AML-193 (cell line): Measurements from ENCODE around the gene RNU7-1.
A peak's percentile ranks its signal among the peaks of the same experiment; 100 is the strongest.
"Not testable (repeated sequence)": the region's sequence is repeated elsewhere in the genome, so short reads cannot be mapped to it uniquely, and the experiment has no call there.

Experiments used
- DNase-seq, 2 experiments: peaks; one replicate each; lab custom pipeline; 2025; lab: John Stamatoyannopoulos, UW

The RNU7-1 gene

DNA sequence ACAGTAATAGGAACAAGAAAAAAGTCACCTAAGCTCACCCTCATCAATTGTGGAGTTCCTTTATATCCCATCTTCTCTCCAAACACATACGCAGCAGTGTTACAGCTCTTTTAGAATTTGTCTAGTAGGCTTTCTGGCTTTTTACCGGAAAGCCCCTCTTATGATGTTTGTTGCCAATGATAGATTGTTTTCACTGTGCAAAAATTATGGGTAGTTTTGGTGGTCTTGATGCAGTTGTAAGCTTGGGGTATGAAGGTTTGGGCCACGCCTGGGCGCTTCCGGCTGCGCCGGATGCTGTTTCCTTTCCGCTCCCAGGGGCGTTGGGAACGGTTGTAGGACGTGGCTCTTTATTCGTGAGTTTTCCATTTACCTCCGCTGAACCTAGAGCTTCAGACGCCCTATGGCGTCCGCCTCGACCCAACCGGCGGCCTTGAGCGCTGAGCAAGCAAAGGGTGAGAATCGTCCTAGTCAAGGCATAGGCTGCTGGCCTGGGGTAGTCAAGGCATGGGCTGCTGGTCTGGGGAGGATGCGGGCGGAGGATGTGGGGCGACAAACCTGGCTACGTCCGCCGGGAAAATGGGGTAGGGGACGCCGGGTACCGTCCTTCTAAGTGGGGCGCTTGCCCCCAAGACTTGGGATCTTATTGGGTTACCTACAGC lies at the start of gene RNU7-1, which contains the start of gene C12orf57:
RNU7-1 (plus strand) TSS at position 95 of the 659 bp plus-strand sequence.
C12orf57 (plus strand) TSS at position 301 of the 659 bp plus-strand sequence; CDS start at position 401, 100 bp downstream.
- DNase-seq, result peak; percentile 80 to 89

DNA sequence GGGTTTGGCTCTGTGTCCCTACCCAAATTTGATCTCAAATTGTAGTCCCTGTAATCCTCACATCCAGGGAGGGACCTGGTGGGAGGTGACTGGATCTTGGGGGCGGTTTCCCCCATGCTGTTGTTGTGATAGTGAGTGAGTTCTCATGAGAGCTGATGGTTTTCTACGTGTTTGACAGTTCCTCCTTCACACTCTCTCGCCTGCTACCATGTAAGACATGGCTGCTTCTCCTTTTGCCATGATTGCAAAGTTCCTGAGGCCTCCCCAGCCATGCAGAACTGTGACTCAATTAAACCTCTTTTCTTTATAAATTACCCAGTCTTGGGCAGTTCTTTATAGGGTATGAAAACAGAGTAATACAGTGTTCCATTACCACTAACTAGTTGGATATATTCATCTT lies 49.3 kb upstream of the RNU7-1 start:
- DNase-seq, result no peak

DNA sequence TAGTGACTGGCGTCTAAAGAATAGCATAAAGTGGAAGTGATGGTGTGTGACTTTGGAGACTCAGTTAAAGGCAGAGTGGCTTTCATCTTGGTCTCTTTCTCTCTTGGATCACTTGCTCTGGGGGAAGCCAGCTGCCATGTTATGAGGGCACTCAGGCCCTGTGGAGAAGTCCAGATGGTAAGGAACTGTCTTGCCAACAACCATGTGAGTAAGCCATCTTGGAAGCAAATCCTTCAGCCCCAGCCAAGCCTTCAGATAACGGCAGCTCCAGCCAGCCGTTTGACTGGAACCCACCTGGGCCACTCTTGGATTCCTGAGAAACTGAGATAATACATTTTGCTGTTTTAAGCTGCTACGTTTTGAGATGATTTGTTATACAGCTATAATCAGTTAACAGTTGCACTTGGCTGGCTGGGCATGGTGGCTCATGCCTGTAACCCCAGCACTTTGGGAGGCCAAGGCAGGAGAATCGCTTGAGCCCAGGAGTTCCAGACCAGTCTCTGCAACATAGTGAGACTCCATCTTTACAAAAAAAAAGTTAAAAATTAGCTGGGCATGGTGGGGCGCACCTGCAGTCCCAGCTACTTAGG lies 46.7 kb upstream of the RNU7-1 start:
- no peak for DNase-seq

DNA sequence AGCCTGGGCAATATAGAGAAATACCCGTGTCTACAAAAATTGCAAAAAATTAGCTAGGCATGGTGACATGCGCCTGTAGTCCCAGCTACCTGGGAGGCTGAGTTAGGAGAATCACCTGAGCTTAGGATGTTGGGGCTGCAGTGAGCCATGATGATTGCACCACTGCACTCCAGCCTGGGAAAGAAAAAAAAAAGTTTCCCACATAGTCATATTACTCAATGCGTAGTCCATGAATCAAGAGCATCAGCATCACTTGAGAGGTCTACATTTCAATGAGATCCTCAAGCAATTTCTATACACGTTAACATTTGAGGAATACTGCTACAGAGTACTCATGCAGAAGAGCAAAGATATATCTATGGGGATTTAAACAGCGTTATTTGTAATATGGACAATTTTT lies 44.2 kb upstream of the RNU7-1 start:
- no peak for DNase-seq

DNA sequence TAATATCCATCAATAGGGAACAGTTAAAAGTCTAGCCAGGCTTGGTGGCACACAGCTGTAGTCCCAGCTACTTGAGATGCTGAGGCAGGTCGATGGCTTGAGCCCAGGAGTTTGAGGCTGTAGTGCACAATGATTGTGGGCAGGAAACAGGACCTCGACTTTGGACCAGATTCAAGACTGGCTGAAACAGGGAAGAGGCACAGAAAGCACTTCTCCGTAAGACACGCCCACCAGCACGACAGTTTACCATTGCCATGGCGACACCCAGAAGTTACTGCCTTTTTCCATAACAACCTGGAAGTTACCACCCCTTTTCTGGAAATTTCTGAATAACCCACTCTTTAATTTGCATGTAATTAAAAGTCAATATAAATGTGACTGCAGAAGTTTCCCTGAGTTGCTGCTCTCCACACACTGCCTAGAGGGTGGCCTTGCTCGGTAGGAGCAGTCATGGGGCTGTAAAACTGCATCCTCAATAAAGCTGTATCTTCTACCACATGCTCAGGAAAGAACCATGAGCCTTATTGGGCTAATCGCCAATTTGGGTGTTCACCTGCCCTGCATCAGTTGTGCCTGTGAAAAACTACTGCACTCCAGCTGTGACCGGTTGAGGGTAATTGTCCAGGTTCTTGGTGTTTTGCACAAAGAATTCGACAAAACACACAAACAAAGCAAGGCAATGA lies 43.6 kb upstream of the RNU7-1 start:
- peak; percentile 72 to 75 for DNase-seq

DNA sequence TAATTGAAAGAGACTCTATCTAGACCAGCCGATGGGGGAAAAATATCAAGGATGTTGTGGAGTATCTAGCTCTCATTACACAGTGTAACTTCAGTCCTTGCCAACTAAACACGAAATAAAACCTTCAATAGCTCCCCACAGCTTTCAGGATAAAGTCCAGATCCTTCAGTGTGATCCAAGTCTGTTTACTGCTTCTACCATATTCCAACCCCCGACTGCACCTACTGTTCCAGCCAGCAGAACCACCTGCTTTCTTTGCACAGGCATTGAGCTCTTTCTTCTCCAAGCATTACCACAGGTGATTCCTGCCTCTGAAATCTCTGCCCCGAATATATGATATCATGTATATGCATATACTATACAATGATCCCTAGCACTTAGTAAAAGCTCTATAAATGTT lies 41.2 kb upstream of the RNU7-1 start:
- no peak for DNase-seq

DNA sequence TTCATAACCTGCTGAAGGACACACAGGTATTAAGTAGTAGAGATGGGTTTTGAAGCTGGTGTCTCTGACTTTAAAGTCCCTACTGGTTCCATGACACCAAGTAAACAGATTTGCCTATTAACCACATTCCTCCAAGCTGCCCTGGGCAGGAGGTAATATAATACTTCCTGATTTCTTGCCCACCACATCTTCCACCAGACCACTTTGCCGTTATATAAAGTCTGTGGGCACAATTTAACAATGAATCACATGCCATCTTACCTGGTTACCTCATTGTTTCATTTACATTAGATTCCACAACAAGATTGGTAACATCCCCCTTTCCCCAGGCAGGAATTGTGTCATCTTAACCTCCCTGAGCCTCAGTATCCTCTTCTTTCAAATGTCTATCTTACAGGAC lies 39.9 kb upstream of the RNU7-1 start:
- no peak for DNase-seq

DNA sequence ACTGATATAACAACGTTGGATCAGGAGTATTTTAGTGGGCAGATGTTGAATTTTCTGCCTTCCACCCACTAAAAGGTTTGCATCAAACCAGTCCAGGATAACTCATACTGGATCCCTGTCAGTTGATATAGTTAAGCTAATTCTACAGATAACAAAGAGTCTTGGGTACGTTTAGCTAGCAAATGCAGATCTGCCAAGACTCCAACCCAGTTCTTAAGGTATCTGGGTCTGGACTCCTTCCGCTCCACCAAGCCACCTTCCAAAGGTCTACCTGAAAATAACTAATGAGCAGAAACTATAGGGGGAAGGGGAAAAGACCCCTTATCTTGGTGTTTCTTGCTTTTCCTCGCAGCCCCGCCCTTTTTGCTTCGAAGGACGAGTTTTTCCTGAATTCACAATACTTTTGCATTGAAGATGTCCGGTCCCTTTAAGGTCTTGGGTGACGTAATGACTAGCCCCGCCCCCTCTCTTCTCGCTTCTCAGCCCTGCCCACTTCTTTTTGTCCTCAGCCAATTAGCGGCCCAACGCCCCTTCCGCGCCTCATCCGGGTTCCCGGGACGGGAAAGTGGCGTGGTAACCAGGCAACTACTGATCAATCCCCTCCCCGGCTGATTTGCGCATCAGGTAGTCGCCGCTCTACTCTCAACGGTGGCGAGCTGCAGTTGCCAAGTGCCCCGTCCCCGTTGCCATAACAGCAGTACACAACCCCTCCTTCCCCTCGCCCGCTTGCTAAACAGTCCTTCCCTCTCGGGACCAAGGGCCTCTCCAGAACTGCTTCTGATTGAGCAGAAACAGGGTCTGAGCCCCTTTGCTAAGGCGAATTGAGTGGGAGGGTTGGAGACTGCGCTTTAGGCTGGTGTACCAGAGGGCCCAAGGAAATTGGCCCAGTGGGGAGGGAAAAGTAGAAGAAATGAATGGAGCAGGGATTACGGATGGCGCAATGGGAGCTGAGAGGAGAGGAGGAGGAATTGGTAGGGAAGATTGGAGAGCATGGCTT lies 39.0 kb upstream of the RNU7-1 start, which contains the start of gene LRRC23:
LRRC23 (plus strand) TSS at position 543 of the 997 bp plus-strand sequence. CDS start 812 bp downstream, outside the sequence.
- DNase-seq, result peak; percentile 93

DNA sequence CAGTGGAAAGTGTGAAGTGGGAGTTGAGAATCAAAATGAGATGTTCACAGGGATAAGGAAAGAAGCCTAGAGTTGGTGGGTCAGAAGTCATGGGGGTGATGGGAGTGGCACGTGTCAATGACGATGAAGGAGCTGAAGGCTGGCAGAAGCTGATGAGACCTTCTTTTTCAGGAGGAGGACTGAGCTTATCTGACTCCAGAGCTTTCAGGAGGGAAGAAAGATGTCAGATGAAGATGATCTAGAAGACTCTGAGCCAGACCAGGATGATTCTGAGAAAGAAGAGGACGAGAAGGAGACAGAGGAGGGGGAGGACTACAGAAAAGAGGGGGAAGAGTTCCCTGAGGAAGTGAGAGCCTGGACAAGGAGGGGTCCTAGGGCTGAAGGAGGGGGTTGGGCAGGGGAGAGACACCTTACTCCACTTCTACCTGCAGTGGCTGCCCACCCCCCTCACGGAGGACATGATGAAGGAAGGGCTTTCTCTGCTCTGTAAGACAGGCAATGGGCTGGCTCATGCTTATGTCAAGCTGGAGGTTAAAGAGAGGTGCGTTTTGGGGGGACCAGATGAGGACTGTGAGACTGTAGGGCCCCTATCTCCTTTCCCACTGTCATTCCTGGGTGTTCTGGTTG lies 38.1 kb upstream of the RNU7-1 start:
- DNase-seq, result no peak

DNA sequence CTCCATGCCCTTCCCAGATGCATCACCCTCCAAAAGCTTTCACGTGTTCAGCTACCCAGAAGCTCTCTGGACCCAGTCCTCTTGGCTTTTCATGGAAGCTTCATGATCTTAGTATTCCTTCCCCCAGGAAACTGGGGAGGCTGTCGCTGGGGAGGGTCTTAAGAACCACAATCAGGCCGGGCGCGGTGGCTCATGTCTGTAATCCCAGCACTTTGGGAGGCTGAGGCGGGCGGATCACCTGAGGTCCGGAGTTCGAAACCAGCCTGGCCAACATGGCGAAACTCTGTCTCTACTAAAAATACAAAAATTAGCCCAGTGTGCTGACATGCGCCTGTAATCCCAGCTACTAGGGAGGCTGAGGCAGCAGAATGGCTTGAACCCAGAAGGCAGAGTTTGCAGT lies 35.5 kb upstream of the RNU7-1 start:
- DNase-seq, result not testable (repeated sequence)

DNA sequence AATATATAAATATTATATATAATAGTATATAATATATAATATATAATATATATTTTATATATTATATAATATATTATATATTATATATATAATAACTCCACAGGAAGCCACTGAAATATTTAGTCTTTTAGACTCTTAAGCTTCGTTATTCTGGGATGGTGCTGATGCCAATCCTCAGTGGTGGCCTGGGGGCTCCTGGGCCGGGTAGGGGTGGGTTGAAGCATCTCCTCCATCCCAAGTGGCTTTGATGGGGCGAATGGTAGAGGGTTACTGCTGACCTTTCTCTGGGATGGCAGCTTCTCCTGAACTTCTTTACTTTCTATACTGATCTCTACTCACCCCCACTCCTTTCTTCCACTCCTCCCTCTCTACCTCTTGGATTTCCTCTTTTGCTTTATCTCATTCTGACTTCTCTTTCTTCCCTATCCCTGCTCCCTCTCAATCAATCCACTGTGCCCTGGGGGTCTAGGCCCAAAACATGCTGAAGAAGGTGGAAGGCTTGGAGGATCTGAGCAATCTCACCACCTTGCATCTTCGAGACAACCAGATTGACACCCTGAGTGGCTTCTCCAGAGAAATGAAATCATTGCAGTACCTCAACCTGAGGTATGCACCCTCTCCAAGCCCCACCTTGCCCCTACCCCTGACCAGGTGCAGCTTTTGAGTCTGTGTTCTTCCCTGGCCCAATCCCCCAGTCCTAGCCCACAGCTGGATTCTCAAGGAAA lies 34.0 kb upstream of the RNU7-1 start:
- DNase-seq, result no peak

DNA sequence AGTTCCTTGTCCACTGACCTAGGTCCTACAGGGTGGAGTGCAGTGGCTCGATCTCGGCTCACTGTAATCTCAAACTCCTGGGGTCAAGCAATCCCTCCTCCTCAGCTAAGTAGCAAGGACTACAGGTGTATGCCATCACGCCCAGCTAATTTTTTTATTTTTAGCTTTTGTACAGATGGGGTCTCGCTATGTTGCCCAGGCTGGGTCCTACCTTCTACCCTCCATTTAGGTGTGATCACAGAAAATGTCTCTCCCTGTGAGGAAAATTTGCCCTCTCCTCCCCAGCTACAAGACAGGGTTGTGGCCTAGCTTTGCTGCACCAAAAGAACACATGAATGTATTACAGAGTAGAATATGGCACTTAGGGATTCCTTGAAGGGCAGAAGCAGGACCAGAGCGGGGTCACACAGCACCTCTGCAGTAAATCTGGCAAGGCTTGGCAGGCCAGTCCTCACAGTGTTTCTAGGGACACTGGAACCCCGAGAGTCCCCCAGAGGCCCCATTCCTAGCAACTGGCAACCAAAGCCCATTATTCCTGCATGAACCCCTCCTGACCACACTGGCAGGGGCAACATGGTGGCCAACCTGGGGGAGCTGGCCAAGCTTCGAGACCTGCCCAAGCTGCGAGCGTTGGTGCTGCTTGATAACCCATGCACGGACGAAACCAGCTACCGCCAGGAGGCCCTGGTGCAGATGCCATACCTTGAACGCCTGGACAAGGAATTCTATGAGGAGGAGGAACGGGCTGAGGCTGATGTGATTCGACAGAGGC lies 31.3 kb upstream of the RNU7-1 start:
- no peak for DNase-seq

DNA sequence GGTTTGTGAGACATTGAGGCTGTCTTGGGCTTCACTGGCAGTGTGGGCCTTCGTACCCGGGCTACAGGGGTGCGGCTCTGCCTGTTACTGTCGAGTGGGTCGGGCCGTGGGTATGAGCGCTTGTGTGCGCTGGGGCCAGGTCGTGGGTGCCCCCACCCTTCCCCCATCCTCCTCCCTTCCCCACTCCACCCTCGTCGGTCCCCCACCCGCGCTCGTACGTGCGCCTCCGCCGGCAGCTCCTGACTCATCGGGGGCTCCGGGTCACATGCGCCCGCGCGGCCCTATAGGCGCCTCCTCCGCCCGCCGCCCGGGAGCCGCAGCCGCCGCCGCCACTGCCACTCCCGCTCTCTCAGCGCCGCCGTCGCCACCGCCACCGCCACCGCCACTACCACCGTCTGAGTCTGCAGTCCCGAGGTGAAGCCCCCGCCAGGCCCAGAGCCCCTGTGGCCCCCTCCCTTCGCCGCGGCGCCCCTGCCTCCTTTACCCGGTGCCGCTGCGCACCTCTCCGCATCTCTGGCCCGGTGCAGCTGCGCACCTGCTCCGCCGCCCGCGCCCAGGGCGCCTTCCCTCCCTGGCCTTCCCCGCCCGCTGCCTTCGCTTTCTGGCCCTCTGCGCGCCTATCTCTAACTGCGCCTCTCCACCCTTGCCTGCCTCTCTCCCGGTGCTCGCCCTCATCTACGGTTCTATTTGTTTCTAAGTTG lies 29.2 kb upstream of the RNU7-1 start, which contains the start of gene ENO2:
ENO2 (plus strand) TSS at position 335 of the 701 bp plus-strand sequence. CDS start 1,253 bp downstream, outside the sequence.
- DNase-seq, result no peak

DNA sequence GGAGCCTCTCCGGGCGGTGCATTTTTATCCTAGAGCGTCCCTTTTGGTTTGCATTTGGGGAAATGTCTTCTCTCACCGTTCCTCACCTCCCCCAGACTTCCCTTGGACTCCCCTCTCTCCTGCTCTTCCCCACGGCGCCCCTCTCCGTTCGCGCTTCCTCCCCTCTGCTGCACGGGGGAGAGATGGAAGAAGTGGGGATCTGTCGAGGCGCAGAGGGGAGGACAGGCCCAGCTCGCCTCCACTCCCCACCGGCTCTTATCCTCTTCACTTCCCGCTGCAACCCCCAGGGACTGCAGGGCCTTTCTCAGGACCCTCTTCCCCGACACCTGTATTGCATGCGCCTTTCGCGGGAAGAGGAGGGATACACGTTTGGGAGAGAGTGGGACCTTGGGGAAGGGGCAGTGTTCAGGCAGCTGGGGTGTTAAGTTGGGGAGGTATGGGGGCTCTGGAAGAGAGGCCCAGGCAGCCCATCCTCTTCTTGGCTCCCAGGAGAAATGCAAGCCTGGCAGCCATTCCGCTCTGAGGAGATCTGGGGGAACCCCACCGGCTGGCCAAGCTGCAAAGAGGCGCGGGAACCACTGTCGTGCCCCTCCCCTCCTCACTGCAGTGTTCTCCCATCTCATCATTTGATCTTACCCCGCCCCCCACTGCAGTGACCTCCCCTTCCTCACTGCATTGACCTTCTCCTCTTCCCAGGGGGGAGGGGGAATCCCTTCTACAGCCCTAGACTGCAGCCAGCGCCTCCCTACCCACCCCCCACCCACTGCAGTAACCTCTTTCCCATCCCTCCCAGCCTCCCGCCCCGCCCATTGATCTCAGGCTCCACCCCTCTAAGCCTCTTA lies 28.4 kb upstream of the RNU7-1 start:
- no peak for DNase-seq

DNA sequence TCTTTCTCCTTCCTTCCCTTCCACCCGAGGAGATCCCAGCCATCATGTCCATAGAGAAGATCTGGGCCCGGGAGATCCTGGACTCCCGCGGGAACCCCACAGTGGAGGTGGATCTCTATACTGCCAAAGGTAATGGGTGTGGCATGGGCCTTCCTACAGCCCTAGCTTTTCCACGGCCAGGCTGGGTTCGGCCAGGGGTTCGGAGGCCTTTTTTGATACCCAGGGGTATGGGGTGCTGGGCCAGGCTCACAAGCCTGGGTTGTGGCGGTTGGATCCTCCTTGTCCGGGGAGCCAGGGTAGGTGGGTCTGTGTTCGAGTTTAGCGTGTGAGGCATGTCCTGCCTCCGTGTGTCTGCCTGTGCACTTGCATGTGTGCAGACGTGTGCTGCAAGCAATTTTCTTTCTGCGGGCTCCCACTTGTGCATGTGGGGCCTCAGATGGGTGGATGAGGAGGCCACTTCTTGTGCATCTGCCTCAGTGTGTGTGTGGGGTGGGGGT lies 27.8 kb upstream of the RNU7-1 start:
- DNase-seq, result no peak

DNA sequence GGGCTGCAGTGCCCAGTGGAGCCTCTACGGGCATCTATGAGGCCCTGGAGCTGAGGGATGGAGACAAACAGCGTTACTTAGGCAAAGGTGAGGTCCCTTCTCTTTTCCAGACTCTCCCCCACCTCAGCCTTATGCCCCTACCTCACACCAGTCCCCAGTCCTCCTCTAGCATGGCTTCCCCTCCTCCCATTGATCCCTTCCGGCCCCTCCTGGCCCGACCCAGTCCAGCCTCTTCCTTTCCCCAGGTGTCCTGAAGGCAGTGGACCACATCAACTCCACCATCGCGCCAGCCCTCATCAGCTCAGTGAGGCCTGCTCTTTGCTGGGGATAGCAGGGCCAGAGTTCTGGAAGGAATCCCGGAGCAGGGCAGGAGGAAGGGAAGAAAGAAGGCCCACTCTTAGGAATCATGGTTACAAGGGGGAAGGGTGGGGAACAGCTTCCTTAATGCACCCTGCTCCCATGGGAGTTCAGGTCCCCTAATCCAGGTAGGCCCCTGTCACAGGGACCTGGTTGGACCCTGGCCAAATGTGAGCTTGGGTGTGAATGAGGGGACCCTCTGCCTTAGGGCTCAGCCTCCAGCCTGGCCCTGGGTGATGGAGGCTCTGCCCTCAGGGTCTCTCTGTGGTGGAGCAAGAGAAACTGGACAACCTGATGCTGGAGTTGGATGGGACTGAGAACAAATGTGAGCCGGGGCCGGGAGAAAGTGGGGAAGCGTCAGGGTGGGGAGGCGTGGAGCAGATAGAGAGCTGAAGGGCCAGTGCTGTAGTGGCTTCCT lies 27.0 kb upstream of the RNU7-1 start:
- no peak for DNase-seq
